Measurements from ENCODE around the gene KRTAP24-1.

KRTAP24-1 gene

GRCh38 chr21:30305136-30305535 is 22.4 kb upstream of the KRTAP24-1 start:
- ChIA-PET POLR2A (ENCODE audit: low non-redundant PET) (no interaction called here), CTCF (no interaction called here)
- no peak for TF ChIP-seq CTCF (conservative IDR thresholded peaks at IDR 0.05; ENCODE audit: low read depth)
- DNase-seq (ENCODE audit: low spot score): no peak
- no peak overlapping the region for H3K27ac ChIP-seq

DNA sequence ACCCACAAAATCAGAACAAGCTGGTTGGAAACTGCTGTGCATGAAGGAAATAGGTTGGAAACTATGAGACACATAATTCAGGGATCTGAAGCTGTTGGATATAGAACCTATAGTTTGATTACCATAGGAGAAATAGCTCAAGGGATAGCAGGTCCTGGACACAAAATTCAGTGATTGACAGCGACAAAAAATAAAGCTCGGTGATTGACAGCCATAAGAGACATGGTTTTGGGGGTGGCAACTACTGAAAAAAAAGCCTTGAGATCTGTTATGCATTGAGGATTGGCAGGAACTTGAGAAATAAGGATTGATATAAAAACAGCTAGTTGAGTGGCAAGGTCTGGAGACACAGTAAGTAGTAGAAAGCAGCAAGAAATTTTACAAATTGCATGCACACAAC is 6.5 kb upstream of the KRTAP24-1 start, which contains the start of gene KRTAP25-1:
Gene KRTAP25-1, minus strand, starts transcription at position 300 of the 400 bp plus-strand sequence. Its CDS starts 24 bp downstream, at position 276.
- POLR2A ChIA-PET (ENCODE audit: low non-redundant PET): no interaction called here
- H3K27ac ChIP-seq: no peak within 1 kb of the TSS
- CTCF ChIA-PET: interaction anchor here (0.6 kb wide), 1 partner anchor 99 kb away, joined by 6 read pairs; no protein-coding TSS in a partner anchor
- no peak for DNase-seq (ENCODE audit: low spot score)
- no peak for TF ChIP-seq CTCF (conservative IDR thresholded peaks at IDR 0.05; ENCODE audit: low read depth)

DNA sequence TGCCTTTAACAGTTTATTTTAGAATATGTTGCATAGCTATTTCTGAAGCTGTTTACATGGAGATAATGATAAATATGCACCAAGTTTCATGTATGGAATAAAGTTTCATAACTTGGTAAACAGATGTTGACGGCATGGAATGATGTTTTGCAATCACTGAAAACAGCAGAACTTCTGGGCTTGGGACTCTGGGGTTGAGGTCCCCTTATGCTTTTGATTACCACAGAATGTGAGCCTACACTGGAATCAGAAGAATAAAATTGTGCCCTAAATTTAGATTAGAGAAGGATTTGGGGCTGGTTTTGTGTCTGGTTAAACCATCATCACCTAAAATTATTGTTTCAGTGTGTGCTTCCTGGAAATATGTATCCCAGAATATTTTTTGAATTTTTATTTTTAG is 11.1 kb downstream of the KRTAP24-1 start:
- TF ChIP-seq CTCF (conservative IDR thresholded peaks at IDR 0.05; ENCODE audit: low read depth): no peak
- ChIA-PET POLR2A (ENCODE audit: low non-redundant PET) (no interaction called here), CTCF (interaction anchor here (0.7 kb wide), 1 partner anchor 16 kb away, joined by 3 read pairs; no protein-coding TSS in a partner anchor)
- no peak overlapping the region for H3K27ac ChIP-seq
- no peak for DNase-seq (ENCODE audit: low spot score)

- no peak for TF ChIP-seq CTCF (conservative IDR thresholded peaks at IDR 0.05; ENCODE audit: low read depth)
- H3K27ac ChIP-seq: no peak overlapping the region
- CTCF ChIA-PET: no interaction called here
- POLR2A ChIA-PET (ENCODE audit: low non-redundant PET): no interaction called here
- no peak for DNase-seq (ENCODE audit: low spot score)
Measured at GRCh38 chr21:30271156-30271555, 11.6 kb downstream of the KRTAP24-1 start.

GRCh38 chr21:30269803-30270530 is 12.8 kb downstream of the KRTAP24-1 start:
- no peak overlapping the region for H3K27ac ChIP-seq
- ChIA-PET CTCF (interaction anchor here (0.8 kb wide), 1 partner anchor 140 kb away, joined by 3 read pairs; no protein-coding TSS in a partner anchor), POLR2A (ENCODE audit: low non-redundant PET) (no interaction called here)
- no peak for DNase-seq (ENCODE audit: low spot score)
- no peak for TF ChIP-seq CTCF (conservative IDR thresholded peaks at IDR 0.05; ENCODE audit: low read depth)

- H3K27ac ChIP-seq: no peak overlapping the region
- ChIA-PET POLR2A (ENCODE audit: low non-redundant PET) (no interaction called here), CTCF (no interaction called here)
- TF ChIP-seq CTCF (conservative IDR thresholded peaks at IDR 0.05; ENCODE audit: low read depth): no peak
- no peak for DNase-seq (ENCODE audit: low spot score)
Measured at GRCh38 chr21:30268608-30269197, 14.0 kb downstream of the KRTAP24-1 start.

All from RWPE1 (cell line).